CD4-positive, alpha-beta T cell treated with Interleukin-2 at 100 ng/mL for 4 hours (primary cell): Measurements from ENCODE around the gene PLA2G2C.
A peak's percentile ranks its signal among the peaks of the same experiment; 100 is the strongest.

Experiments
- DNase-seq: peaks from one replicate; pipeline ENCODE4 v3.0.0-alpha.2; 2020; ENCODE audit warnings: low spot score

Gene PLA2G2C

DNA sequence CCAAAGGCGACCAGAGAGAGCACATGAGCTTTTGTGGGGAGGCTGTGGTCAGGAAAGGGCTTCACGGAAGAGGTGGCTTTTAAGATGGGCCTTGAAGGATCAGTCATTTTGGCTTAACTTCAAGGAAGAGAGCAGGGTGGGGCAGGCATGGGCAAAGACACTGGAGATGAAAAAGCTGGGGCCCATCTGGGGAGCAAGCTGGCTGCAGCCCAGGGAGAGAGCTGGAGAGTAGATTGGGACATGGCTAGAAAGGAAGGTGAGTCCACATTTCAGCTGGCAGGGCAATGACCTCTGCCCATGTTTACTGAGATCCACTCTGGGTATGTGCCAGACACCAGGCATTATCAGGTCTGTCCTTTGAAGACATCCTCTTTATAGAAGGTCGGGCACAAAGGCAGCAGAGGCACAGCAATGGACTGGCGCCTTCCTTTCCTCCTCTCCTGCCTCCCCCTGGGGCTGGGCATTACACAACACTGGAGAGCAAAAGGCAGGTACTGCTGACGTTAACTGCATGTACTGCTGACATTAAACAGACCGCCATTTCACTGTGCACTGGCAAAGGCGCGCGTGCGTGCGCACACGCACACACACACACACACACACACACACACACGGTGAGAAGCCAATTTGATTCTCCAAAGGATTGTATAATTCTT lies 2.6 kb downstream of the PLA2G2C start:
- no peak for DNase-seq

DNA sequence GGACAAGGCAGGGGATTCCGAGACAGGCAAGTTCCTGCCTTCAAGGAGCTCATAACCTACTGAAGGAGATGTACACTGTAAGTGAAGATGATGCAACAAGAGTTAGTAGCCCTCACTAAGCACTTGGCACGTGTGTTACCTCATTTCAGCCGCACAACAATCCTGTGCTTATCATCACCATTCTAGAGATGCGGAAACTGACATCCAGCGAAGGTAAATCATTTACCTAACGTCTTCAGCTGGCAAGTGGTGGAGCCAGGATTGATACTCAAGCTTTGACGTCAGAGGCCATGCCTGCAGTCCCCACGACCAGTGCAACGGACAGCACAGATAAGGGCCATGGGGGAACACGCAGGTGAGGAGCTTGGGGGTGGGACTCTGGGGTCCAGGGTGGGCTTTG lies 3.3 kb downstream of the PLA2G2C start:
- no peak for DNase-seq

DNA sequence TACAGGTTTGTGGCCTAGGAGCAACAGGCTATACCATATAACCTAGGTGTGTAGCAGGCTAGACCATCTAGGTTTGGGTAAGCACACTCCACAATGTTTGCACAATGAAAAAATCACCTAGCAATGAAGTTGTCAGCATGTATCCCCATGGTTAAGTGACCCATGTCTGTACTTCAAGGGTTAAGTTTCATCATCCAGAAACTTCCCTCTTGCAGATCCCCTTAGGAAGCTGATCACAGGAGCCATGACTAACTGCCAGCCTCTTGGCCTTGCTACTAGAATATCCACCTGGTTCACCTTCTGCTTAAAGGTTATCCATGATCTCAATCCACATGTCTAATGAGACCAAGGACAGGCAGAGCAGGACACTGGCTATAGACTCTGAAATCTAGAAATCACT lies 3.9 kb downstream of the PLA2G2C start:
- no peak for DNase-seq

DNA sequence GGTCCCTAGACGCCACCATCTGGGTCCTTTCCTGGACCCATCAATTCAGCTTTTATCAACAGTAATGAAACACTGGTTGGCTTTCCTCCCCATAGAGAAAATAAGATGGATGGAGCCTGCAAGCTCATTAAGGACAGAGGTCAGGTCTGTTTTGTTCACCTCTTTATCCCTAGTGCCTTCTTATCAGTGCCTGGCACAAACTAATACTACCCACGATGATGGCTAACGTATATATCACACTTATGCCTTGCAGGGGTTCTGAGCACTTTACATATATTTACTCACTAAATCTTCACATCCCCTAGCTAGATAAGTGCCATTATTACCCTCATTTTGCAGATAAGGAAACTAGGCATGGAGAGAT lies 5.5 kb downstream of the PLA2G2C start:
- no peak for DNase-seq

DNA sequence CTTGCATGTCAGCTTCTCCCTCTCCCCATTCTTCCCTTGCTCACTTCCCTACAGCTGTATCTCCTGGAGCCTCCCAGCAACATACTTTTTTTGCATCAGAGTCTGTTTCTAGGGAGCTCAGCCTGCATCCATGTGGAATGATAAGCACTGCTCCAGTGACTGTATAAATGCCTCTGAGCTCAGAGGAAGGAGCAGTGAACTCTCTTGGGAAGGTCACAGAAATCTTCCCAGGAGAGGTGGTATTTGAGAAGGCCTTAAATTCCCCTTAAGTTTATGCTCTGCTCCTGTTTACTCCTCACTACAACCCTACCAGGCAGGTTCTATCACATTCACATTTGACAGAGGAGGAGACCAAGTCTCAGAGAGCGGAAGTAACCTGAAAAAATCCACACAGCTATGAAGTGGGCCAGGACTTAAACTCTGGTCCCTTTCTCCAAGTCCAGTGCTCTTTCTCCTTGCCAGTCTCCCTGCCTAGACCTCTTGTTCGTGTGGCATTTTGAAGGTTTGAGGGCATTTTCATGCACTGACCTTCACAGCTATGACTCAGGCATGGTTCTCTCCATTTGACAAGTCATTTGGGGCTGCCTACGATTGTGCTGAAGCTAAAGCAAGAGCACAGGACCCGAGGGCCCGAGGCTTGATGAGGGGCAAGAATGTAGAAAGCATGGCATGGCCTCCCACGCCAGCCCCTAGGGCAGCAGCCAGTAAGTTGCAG lies 6.0 kb downstream of the PLA2G2C start:
- DNase-seq: no peak

DNA sequence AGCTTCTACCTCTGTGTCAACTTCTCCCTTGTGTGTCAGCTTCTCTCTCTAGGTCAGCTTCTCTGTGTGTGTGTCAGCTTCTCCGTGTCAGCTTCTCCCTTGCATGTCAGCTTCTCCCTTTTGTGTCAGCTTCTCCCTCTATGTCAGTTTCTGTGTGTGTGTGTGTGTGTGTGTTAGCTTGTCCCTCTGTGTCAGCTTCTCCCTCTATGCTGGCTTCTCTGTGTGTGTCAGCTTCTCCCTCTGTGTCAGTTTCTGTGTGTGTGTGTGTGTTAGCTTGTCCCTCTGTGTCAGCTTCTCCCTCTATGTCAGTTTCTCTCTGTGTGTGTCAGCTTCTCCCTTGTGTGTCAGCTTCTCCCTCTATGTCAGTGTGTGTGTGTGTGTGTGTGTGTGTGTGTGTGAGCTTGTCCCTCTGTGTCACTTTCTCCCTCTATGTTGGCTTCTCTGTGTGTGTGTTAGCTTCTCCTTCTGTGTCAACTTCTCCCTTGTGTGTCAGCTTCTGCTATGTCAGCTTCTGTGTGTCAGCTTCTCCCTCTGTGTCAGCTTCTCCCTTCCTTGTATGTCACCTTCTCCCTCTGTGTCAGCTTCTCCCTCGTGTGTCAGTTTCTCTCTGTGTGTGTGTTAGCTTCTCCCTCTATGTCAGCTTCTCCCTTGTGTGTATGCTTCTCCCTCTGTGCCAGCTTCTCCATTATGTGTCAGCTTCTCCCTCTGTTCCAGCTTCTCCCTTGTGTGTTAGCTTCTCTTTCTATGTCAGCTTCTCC lies 6.8 kb downstream of the PLA2G2C start:
- DNase-seq: no peak

DNA sequence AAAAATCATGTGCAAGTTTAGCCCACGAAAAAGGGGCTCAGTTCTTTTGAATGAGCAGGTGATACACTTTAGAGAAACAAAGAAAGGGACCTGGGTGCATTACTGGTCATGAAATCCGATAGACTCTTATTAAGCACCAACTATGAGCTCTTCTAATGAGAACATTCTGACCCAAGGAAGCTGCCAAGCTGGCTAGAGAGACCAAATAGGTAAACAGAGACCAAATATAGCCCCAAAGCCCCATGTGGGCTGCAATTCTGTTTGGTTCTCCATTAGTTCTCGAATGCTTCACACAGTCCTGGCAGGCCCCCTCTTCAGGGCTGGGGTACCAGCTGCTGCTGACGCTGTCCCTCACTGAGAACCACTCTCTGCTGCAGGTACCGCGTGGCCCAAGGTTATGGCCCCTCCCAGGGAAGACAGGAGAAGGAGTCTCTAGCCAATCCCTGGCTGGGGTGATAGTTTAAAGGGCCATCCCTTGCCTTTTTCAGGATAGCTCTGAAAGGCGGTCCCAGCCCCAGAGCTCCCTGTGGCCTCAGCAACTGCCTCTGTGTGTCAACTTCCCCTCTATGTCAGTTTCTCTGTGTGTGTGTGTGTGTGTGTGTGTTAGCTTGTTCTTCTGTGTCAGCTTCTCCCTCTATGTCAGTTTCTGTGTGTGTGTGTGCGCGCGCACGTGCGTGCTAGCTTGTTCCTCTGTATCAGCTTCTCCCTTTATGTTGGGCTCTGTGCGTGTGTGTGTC lies 7.5 kb downstream of the PLA2G2C start:
- DNase-seq: no peak

DNA sequence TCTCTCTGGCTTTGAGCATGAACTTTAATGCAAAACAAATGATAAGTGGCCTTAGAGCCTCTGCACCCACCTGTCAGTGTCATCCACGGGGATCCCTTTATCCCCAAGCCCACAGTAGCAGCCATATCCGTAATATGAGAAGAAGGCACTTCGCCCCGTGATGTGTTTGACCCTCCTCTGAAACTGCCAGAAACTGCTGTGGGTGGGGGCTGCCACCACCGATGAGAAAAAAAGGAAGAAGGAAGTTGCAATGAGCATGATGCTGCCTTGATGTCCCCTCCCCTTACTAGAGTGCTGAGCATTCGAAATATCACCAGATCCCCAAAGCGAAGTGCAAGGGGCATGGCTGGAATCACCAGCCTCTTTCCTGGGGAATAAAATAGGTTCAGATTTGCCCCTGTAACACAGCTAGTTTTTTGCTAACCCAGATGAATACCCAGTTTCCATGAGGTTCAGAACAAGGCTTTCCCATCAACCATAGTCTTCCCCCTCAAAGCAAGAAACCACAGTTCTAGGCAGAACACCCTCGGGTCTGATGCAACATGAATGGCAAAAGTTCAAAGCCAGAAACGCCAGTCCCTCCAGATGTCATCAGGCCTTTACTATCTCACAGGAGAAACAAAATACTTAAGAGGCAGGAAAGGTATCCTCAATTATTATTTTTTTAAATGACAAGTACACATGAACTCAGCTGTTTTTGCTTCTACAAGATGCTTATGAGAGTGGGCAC lies 11.2 kb downstream of the PLA2G2C start:
- DNase-seq: no peak

DNA sequence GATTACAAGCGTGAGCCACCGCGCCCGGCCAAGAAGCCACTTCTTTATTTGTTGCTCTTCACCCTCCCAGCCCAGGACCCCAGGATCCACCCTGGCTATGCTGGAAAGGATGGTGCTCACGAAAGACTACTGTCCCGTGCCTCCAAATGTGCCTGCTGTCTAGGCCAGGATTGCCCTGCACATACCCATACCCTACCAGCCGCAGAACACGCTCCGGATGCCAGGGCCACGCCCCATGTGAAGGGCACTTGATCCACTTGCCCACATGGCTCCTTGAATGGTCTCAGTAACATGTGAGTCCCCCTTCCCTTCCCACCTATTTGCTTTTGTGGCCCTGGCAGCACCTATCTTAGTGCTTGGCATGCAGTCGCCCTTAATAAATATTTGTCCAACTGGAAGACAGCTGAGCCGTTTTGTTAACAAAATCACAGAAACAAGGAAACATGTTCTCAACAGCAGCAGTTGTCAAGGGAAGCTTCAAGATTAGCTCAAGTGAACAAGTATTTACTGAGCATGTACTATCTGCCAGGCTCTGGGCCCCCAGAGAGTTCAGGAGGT lies 14.2 kb downstream of the PLA2G2C start:
- DNase-seq: no peak

DNA sequence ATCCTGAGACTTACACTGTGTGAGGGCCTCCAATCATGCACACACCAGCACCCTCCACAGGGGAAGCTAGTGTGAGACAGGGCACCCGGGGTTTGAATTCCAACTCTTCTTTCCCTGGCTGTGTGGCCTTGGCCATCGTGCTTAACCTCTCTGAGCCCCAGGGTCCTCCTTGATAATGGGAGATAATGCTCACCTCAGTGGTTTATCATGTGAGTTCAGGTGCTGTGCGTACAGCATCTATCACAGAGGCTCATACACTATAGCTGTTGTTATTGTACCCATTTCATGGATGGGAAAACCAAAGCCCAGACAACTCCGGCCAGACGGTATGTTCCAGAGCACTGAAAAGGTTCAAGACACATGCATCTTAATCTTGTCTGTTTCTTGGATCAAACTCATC lies 16.4 kb downstream of the PLA2G2C start:
- DNase-seq: no peak

DNA sequence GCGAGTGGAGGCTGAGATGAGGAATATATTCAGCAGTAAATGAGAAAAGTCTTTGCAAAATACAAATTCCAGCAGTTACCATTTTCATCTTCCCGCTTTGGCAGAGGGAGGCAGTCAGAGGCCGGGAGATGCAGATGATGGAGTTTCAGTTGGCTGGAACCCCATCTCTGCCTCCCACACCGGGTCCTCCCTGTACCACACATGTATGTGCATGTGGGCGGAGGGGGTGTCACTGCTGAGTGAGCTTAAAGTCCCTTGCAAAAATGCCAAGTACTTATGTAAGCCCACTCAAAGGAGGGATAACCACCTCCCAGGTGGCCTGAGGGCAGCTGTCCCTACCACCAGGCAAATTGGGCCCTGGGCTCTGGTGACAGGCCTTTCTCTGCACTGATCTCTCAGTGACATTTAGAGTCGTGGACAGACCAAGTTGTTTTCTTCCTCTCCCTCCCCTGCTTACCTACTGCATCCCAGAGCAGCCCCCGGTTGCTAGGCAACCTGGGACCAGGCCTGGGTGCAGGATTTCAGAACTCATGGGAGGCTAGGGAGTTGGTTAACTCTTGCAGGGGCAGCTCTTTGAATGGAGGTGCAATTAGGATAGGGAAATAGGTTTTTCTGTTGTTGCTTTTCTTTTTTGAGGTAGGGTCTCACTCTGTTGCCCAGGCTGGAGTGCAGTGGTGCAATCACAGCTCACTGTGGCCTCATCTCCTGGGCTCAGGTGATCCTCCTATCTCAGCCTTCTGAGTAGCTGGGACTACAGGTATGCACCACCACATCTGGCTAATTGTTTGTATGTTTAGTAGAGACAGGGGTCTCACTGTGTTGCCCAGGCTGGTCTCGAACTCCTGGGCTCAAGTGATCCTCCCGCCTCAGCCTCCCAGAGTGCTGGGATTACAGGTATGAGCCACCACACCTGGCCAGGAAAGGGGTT lies 17.5 kb downstream of the PLA2G2C start:
- DNase-seq: no peak

DNA sequence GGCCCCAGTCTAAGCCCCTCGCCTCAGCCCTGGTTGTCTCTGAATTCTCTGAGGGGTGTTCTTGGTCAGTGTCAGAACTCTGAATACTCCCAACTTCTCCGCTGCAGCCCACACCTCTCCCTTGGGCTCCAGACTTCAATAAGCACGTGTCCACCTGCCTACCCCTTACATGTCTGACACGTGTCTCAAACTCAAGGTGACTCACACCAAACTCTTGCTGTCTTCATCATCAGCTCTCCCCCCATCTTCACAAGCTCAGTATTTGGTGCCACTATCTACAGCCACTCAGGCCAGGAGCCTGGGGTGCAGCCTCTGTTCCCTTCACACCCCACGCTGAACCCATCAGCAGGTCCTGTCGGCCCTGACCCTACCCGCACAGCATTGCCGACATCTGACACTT lies 19.2 kb downstream of the PLA2G2C start:
- DNase-seq: no peak

DNA sequence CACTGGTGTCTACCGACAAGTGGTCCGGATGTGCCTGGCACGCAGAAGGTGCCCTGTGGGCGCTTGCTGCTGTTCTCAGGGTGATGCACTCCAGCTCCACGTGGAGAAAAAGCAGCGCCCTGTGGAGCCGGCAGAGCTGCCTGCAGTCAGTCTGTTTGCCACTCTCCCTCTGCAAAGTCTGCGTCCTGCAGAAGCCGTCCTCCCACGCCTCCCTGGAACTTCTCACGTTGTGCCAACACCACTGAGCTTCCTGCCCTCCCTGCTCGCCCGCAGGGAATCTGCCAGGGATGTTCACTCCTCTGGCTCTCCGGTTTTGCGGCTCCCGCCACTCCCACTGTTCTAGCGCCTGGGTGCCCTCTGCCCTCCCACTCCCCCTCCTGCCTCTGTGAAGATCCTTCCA lies 20.3 kb downstream of the PLA2G2C start:
- DNase-seq: no peak

DNA sequence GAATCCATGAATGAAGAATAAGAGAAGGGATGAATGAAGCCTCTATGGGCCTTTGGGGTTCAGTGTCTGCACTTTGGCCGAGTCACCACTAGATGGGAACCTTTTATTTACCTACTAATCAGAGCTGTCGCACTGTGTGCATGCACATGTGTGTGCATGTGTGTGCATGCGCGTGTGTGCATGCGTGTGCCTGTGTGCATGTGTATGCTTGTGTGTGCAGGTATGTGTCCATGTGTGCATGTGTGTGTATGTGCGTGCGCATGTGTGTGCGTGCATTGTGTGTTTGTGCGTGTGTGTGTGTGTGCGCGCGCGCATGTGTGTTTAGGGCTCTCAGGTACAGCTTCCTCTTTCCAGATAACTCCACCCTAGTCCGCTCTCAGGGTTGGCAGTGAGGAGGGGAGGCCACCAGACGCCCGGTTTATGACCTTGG lies 20.8 kb downstream of the PLA2G2C start:
- DNase-seq: no peak

DNA sequence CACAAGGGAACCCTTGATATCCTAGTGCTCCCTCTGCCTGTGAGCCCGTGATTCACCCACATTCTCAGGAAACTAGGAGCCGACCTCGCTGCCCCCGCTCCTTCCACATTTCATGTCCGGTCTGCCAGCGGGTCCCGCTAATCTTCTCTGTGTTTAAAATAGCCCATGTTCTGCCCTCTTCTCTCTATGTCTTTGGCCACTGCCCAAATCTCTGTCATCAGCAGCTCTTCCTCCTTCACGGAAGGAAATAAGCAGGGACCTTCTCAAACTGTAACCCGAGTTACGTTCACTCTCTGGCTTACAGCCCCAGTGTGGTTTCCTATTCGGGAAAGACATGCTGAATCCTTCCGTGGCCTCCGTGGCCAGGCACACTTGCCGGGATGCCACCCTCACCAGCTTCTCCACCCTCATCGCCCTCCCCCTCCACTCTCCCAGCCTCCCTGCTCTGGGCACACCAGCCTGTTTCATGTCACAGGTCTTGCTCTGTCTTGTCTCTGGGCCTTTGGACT lies 21.6 kb downstream of the PLA2G2C start:
- DNase-seq: no peak

DNA sequence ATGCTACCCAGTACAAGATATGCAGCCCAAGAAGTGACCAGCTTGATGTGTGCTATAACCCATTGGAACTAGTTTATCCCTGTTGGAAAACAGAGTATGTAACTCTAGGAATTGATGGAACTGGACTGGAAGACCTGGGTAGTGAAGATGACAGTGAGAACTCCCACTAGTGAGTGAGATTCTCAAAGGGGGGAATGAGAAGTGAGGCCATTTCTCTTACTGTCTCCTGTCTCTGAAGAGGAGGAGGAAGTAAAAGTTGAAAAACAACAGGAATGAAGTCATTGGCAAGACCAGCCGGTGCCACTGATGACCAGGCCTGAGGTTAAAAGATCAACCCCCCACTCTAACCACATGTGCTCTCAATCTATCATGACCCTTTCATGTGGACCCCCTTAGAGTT lies 26.3 kb downstream of the PLA2G2C start:
- no peak for DNase-seq

DNA sequence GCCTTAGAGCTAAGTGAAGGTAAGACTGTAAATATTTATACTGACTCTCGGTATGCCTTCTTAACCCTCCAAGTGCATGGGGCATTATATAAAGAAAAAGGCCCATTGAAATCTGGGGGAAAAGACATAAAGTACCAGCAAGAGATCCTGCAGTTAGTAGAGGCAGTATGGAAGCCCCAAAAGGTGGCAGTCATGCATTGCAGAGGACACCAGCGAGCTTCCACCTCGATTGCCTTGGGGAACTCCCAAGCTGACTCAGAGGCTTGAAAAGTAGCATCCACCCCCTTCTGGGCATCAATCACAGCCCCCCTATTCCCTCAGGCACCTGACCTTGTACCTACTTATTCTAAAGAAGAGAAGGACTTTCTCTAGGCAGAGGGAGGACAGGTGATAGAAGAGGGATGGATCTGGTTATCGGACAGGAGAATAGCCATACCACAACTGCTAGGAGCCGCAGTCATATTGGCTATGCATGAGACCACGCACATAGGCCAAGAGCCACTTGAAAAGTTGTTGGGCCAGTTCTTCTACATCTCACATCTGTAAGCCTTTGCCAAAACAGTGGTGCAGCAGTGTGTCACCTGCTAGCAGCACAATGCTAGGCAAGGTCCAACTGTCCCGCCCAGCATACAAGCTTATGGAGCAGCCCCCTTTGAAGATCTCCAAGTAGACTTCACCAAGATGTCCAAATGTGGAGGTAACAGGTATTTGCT lies 27.8 kb downstream of the PLA2G2C start:
- peak; percentile 8 for DNase-seq

DNA sequence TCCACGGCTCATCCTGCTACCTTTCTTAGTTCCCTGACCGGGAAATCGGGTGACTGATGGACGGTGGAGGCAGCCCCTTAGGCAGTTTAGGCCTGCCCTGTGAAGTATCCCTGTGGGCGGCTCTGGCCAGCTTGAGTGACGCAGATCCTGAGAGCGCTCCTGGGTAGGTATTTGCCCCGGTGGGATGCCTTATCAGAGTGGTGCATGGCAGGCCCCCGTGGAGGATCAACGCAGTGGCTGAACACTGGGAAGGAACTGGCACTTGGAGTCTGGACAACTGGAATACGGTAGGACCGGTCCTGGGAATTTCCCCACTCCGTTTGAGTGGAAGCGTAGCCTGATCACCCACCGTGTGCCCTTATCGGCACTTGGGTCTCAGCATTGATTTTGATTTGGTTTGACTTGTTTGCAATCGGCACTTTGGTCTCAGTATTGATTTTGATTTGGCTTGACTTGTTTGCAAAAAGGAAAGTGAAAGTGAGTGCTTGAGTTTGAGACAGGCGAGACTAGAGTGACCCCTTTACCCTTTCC lies 32.0 kb downstream of the PLA2G2C start:
- no peak for DNase-seq

DNA sequence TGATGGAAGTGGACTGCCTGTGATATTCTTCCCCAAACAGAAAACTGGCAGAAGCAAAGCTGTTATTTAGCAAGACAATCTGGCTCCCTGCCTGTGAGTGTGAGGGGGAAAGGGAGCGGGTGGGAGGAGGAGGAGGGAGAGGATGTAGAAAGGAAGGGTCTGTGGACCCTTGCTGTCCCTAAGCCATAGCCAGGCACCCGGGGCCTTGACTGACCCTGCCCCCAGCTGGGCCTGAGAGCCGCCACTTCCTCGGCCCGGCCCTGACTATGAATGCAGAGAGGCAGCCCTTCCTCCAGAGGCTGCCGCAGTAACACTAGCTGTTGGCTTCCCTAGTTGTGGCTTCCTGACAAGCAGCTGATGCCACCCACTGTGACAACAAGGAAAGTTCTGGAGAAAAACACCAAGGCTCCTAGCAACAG lies 33.3 kb downstream of the PLA2G2C start:
- no peak for DNase-seq
